HEK293 (cell line): ENCODE results near the gene HEG1.
A peak's percentile ranks its signal among the peaks of the same experiment; 100 is the strongest.

Experiments
- CTCF ChIA-PET: fragments of 350-600 bp; formaldehyde crosslinking; extraction: SDS; loops from one replicate; lab custom pipeline; 2021; ENCODE audit warnings: antibody characterized with exemption; lab: Yijun Ruan, JAX
- POLR2A ChIA-PET: fragments of 300-600 bp; formaldehyde crosslinking; extraction: SDS; loops from one replicate; lab custom pipeline; 2020; ENCODE audit warnings: antibody characterized with exemption, inconsistent platforms; lab: Yijun Ruan, JAX
- H3K27ac ChIP-seq: fragments of 200-500 bp; sonication (Bioruptor generic); 2 replicates; pipeline ENCODE4 v1.5.1; 2014; ENCODE audit warnings: low read depth, low read length, control low read depth, inconsistent platforms; ENCODE audit errors: extremely low read depth
- H3K36me3 ChIP-seq, 2 experiments: fragments of 200-500 bp in 1 of 2; sonication (Bioruptor generic) in 1 of 2; 1 replicate in 1 of 2; 2 replicates in 1 of 2; pipeline ENCODE4 v1.5.1; 2014 to 2017; ENCODE audit warnings: inconsistent platforms in 2 of 2, low read length in 2 of 2; ENCODE audit not compliant: control insufficient read depth in 2 of 2, insufficient read depth in 1 of 2
- H3K4me1 ChIP-seq: fragments of 200-500 bp; sonication (Bioruptor generic); 2 replicates; pipeline ENCODE4 v1.5.1; 2014; ENCODE audit warnings: mild to moderate bottlenecking, low read length, inconsistent platforms; ENCODE audit not compliant: control insufficient read depth, insufficient read depth
- H3K4me3 ChIP-seq: 2 replicates; pipeline ENCODE4 v1.5.1; 2011; ENCODE audit warnings: low read depth, mild to moderate bottlenecking, control low read depth, low read length, moderate library complexity
- H3K9me3 ChIP-seq: fragments of 200-500 bp; sonication (Bioruptor generic); 2 replicates; pipeline ENCODE4 v1.5.1; 2014; ENCODE audit warnings: low read depth, low read length, inconsistent platforms; ENCODE audit not compliant: control insufficient read depth, insufficient read depth
- BCL11B ChIP-seq: fragments of 450-650 bp; formaldehyde crosslinking; IDR thresholded peaks from 2 replicates; pipeline ENCODE4 v1.5.1; 2016; ENCODE audit warnings: low read depth, missing biosample characterization, missing genetic modification characterization
- HOXC10 ChIP-seq: sonication (generic); formaldehyde crosslinking; IDR thresholded peaks from 2 replicates; pipeline ENCODE4 v1.8.1; 2023; ENCODE audit warnings: mild to moderate bottlenecking, missing genetic modification reagents
- HOXD13 ChIP-seq: sonication (generic); formaldehyde crosslinking; IDR thresholded peaks from 2 replicates; pipeline ENCODE4 v1.8.0; 2022; ENCODE audit warnings: missing genetic modification reagents, borderline replicate concordance
- RBAK ChIP-seq: fragments of 450-650 bp; formaldehyde crosslinking; IDR thresholded peaks from 2 replicates; pipeline ENCODE4 v1.5.1; 2016; ENCODE audit warnings: missing biosample characterization, missing genetic modification characterization
- SCRT1 ChIP-seq: fragments of 450-650 bp; formaldehyde crosslinking; IDR thresholded peaks from 2 replicates; pipeline ENCODE4 v1.5.1; 2016; ENCODE audit warnings: missing biosample characterization, missing genetic modification characterization, borderline replicate concordance
- ZFP3 ChIP-seq: fragments of 450-650 bp; formaldehyde crosslinking; IDR thresholded peaks from 2 replicates; pipeline ENCODE4 v1.5.1; 2016; ENCODE audit warnings: low read depth, missing biosample characterization, missing genetic modification characterization
- ZNF132 ChIP-seq: fragments of 450-650 bp; formaldehyde crosslinking; IDR thresholded peaks from 2 replicates; pipeline ENCODE4 v1.5.1; 2017; ENCODE audit warnings: missing biosample characterization, missing genetic modification characterization, borderline replicate concordance
- ZNF16 ChIP-seq: fragments of 450-650 bp; formaldehyde crosslinking; IDR thresholded peaks from 2 replicates; pipeline ENCODE4 v1.5.1; 2016; ENCODE audit warnings: low read depth, missing biosample characterization, missing genetic modification characterization
- ZNF184 ChIP-seq: fragments of 450-650 bp; IDR thresholded peaks from 2 replicates; pipeline ENCODE4 v1.5.1; 2018; ENCODE audit warnings: missing biosample characterization, mild to moderate bottlenecking, missing genetic modification characterization
- ZNF311 ChIP-seq: fragments of 450-650 bp; formaldehyde crosslinking; IDR thresholded peaks from 2 replicates; pipeline ENCODE4 v1.5.1; 2017; ENCODE audit warnings: missing biosample characterization, missing genetic modification characterization, borderline replicate concordance
- ZNF394 ChIP-seq: fragments of 450-650 bp; formaldehyde crosslinking; IDR thresholded peaks from 2 replicates; pipeline ENCODE4 v1.5.1; 2016; ENCODE audit warnings: missing biosample characterization, missing genetic modification characterization, mild to moderate bottlenecking, moderate library complexity, borderline replicate concordance
- ZNF521 ChIP-seq: fragments of 450-650 bp; formaldehyde crosslinking; IDR thresholded peaks from 2 replicates; pipeline ENCODE4 v1.5.1; 2017; ENCODE audit warnings: missing biosample characterization, mild to moderate bottlenecking, missing genetic modification characterization
- ZNF660 ChIP-seq: fragments of 450-650 bp; IDR thresholded peaks from 2 replicates; pipeline ENCODE4 v1.5.1; 2018; ENCODE audit warnings: missing biosample characterization, mild to moderate bottlenecking, missing genetic modification characterization
- ZNF791 ChIP-seq: fragments of 450-650 bp; formaldehyde crosslinking; IDR thresholded peaks from 2 replicates; pipeline ENCODE4 v1.5.1; 2016; ENCODE audit warnings: missing biosample characterization, missing genetic modification characterization
- ZXDB ChIP-seq: fragments of 450-650 bp; formaldehyde crosslinking; IDR thresholded peaks from 2 replicates; pipeline ENCODE4 v1.5.1; 2016; ENCODE audit warnings: missing biosample characterization, missing genetic modification characterization
- TF ChIP-seq, protein P1 (sequence below): fragments of 450-650 bp; formaldehyde crosslinking; IDR thresholded peaks from 2 replicates; pipeline ENCODE4 v1.5.1; 2016; ENCODE audit warnings: missing biosample characterization, missing genetic modification characterization
- TF ChIP-seq, protein P2 (sequence below): fragments of 450-650 bp; formaldehyde crosslinking; IDR thresholded peaks from 2 replicates; pipeline ENCODE4 v1.5.1; 2016; ENCODE audit warnings: missing biosample characterization, missing genetic modification characterization
- TF ChIP-seq, protein P3 (sequence below): fragments of 450-650 bp; formaldehyde crosslinking; IDR thresholded peaks from 2 replicates; pipeline ENCODE4 v1.5.1; 2016; ENCODE audit warnings: missing biosample characterization, missing genetic modification characterization
- TF ChIP-seq, protein P4 (sequence below): fragments of 450-650 bp; formaldehyde crosslinking; IDR thresholded peaks from 2 replicates; pipeline ENCODE4 v1.5.1; 2016; ENCODE audit warnings: missing biosample characterization, missing genetic modification characterization
- TF ChIP-seq, protein P5 (sequence below): fragments of 450-650 bp; formaldehyde crosslinking; IDR thresholded peaks from 2 replicates; pipeline ENCODE4 v1.5.1; 2016; ENCODE audit warnings: missing biosample characterization, missing genetic modification characterization

Gene HEG1, protein sequence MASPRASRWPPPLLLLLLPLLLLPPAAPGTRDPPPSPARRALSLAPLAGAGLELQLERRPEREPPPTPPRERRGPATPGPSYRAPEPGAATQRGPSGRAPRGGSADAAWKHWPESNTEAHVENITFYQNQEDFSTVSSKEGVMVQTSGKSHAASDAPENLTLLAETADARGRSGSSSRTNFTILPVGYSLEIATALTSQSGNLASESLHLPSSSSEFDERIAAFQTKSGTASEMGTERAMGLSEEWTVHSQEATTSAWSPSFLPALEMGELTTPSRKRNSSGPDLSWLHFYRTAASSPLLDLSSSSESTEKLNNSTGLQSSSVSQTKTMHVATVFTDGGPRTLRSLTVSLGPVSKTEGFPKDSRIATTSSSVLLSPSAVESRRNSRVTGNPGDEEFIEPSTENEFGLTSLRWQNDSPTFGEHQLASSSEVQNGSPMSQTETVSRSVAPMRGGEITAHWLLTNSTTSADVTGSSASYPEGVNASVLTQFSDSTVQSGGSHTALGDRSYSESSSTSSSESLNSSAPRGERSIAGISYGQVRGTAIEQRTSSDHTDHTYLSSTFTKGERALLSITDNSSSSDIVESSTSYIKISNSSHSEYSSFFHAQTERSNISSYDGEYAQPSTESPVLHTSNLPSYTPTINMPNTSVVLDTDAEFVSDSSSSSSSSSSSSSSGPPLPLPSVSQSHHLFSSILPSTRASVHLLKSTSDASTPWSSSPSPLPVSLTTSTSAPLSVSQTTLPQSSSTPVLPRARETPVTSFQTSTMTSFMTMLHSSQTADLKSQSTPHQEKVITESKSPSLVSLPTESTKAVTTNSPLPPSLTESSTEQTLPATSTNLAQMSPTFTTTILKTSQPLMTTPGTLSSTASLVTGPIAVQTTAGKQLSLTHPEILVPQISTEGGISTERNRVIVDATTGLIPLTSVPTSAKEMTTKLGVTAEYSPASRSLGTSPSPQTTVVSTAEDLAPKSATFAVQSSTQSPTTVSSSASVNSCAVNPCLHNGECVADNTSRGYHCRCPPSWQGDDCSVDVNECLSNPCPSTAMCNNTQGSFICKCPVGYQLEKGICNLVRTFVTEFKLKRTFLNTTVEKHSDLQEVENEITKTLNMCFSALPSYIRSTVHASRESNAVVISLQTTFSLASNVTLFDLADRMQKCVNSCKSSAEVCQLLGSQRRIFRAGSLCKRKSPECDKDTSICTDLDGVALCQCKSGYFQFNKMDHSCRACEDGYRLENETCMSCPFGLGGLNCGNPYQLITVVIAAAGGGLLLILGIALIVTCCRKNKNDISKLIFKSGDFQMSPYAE (N-terminal part only)

DNA sequence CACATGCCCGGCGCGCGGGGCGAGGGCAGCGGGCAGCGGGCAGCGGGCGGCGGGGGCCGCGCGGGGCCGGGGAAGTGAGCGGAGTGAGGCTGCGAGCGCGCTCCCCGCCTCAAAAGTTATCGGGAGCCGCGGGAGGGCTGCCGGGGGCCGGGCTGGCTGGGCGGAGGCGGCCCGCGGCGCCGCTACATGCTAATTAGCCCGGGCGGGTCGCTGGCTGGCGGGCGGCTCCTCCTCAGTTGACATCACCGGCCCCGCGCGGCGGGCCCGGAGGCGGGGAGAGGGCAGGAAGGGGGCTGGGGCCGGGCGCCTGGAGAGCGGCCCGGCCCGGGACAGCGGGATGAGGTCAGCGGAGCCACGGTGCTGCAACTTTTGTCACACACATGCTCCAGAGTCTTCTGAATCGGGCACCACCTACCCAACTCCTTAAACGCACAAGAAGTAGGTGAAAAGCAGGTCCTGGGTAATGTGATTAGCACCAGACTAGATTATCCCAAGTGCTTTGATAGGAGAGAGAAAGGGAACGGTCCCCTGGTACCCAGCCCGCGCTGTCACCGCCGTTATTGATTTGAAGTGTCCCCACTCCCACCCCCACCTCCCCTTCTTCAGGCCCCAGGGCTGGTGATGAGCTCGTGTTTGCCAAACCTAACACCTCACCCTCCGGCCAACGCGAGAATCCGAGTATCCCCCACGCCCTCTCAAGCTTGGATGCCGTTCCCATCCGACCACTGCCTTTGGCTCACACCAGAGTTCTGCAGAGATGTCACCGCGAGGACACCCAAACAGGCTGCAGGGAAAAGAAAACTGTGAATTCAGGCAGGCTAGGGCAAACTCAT, at the start of gene HEG1:
Gene HEG1 (minus strand): TSS at position 85 of the 833 bp plus-strand sequence. CDS start 107 bp downstream, outside the sequence.
- CTCF ChIA-PET, result no interaction called here
- Histone ChIP-seq H3K4me1 (peaks cover 16% of the 10 kb centered on the region), H3K9me3 (no peaks in the 10 kb centered on the region), H3K36me3 (no peaks in the 10 kb centered on the region), H3K4me3 (peak within 1 kb of the TSS; percentile 60), H3K27ac (peak within 1 kb of the TSS; percentile 75; the same call in 1 of the 2 replicates)
- POLR2A ChIA-PET, result interaction anchor here (0.6 kb wide), 1 partner anchor 11 kb away, joined by 4 read pairs; no protein-coding TSS in a partner anchor
- TF ChIP-seq, protein P1, sequence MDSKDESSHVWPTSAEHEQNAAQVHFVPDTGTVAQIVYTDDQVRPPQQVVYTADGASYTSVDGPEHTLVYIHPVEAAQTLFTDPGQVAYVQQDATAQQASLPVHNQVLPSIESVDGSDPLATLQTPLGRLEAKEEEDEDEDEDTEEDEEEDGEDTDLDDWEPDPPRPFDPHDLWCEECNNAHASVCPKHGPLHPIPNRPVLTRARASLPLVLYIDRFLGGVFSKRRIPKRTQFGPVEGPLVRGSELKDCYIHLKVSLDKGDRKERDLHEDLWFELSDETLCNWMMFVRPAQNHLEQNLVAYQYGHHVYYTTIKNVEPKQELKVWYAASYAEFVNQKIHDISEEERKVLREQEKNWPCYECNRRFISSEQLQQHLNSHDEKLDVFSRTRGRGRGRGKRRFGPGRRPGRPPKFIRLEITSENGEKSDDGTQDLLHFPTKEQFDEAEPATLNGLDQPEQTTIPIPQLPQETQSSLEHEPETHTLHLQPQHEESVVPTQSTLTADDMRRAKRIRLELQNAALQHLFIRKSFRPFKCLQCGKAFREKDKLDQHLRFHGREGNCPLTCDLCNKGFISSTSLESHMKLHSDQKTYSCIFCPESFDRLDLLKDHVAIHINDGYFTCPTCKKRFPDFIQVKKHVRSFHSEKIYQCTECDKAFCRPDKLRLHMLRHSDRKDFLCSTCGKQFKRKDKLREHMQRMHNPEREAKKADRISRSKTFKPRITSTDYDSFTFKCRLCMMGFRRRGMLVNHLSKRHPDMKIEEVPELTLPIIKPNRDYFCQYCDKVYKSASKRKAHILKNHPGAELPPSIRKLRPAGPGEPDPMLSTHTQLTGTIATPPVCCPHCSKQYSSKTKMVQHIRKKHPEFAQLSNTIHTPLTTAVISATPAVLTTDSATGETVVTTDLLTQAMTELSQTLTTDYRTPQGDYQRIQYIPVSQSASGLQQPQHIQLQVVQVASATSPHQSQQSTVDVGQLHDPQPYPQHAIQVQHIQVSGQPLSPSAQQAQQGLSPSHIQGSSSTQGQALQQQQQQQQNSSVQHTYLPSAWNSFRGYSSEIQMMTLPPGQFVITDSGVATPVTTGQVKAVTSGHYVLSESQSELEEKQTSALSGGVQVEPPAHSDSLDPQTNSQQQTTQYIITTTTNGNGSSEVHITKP (tag by site-specific recombination), result peak; percentile 79
- TF ChIP-seq ZNF132 (tag by site-specific recombination), result no peak
- TF ChIP-seq ZNF184 (tag by site-specific recombination), result no peak
- no peak for TF ChIP-seq ZXDB (tag by site-specific recombination)
- TF ChIP-seq ZFP3 (tag by site-specific recombination), result no peak
- TF ChIP-seq RBAK (tag by site-specific recombination), result no peak
- no peak for TF ChIP-seq ZNF16
- TF ChIP-seq BCL11B (tag by site-specific recombination), result no peak
- no peak for TF ChIP-seq HOXD13 (CRISPR knock-in tag)
- no peak for TF ChIP-seq ZNF791 (tag by site-specific recombination)
- TF ChIP-seq, protein P2, sequence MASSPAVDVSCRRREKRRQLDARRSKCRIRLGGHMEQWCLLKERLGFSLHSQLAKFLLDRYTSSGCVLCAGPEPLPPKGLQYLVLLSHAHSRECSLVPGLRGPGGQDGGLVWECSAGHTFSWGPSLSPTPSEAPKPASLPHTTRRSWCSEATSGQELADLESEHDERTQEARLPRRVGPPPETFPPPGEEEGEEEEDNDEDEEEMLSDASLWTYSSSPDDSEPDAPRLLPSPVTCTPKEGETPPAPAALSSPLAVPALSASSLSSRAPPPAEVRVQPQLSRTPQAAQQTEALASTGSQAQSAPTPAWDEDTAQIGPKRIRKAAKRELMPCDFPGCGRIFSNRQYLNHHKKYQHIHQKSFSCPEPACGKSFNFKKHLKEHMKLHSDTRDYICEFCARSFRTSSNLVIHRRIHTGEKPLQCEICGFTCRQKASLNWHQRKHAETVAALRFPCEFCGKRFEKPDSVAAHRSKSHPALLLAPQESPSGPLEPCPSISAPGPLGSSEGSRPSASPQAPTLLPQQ (tag by site-specific recombination), result 0 out of 2 replicates have a peak, but pooled peaks have one; percentile 38
- TF ChIP-seq, protein P3, sequence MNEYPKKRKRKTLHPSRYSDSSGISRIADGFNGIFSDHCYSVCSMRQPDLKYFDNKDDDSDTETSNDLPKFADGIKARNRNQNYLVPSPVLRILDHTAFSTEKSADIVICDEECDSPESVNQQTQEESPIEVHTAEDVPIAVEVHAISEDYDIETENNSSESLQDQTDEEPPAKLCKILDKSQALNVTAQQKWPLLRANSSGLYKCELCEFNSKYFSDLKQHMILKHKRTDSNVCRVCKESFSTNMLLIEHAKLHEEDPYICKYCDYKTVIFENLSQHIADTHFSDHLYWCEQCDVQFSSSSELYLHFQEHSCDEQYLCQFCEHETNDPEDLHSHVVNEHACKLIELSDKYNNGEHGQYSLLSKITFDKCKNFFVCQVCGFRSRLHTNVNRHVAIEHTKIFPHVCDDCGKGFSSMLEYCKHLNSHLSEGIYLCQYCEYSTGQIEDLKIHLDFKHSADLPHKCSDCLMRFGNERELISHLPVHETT (tag by site-specific recombination), result no peak
- no peak for TF ChIP-seq HOXC10
- no peak for TF ChIP-seq ZNF311 (tag by site-specific recombination)
- TF ChIP-seq ZNF521 (tag by site-specific recombination), result no peak
- no peak for TF ChIP-seq SCRT1 (tag by site-specific recombination)
- TF ChIP-seq, protein P4, sequence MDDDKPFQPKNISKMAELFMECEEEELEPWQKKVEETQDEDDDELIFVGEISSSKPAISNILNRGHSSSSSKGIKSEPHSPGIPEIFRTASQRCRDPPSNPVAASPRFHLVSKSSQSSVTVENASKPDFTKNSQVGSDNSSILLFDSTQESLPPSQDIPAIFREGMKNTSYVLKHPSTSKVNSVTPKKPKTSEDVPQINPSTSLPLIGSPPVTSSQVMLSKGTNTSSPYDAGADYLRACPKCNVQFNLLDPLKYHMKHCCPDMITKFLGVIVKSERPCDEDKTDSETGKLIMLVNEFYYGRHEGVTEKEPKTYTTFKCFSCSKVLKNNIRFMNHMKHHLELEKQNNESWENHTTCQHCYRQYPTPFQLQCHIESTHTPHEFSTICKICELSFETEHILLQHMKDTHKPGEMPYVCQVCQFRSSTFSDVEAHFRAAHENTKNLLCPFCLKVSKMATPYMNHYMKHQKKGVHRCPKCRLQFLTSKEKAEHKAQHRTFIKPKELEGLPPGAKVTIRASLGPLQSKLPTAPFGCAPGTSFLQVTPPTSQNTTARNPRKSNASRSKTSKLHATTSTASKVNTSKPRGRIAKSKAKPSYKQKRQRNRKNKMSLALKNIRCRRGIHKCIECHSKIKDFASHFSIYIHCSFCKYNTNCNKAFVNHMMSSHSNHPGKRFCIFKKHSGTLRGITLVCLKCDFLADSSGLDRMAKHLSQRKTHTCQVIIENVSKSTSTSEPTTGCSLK (tag by site-specific recombination), result no peak
- TF ChIP-seq, protein P5, sequence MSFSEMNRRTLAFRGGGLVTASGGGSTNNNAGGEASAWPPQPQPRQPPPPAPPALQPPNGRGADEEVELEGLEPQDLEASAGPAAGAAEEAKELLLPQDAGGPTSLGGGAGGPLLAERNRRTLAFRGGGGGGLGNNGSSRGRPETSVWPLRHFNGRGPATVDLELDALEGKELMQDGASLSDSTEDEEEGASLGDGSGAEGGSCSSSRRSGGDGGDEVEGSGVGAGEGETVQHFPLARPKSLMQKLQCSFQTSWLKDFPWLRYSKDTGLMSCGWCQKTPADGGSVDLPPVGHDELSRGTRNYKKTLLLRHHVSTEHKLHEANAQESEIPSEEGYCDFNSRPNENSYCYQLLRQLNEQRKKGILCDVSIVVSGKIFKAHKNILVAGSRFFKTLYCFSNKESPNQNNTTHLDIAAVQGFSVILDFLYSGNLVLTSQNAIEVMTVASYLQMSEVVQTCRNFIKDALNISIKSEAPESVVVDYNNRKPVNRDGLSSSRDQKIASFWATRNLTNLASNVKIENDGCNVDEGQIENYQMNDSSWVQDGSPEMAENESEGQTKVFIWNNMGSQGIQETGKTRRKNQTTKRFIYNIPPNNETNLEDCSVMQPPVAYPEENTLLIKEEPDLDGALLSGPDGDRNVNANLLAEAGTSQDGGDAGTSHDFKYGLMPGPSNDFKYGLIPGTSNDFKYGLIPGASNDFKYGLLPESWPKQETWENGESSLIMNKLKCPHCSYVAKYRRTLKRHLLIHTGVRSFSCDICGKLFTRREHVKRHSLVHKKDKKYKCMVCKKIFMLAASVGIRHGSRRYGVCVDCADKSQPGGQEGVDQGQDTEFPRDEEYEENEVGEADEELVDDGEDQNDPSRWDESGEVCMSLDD (tag by site-specific recombination), result no peak
- TF ChIP-seq ZNF394 (tag by site-specific recombination), result no peak
- 0 out of 2 replicates have a peak, but pooled peaks have one; percentile 28 for TF ChIP-seq ZNF660 (tag by site-specific recombination)
